ENCODE measurements around the gene ATOSA.

DNA sequence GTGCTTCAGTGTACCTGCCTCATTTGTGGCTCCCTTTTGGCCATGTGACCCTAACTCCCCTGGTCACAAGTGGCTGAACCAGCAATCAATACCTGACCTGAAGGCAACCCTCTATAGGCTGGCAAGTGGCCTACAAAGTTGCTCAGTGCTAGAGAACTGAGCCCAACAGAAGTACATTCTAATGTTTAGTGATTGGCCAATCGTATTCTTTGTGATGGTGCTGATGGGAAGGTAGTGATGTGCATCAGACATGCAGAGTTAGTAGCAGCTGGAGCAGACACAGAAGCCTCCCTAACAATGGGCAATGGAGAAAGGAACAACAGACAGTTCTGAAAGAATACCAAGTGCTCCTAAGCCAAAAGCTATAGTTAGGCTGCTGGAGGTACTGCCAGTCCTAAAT is 10.4 kb upstream of the ATOSA start:
- no peak for TF ChIP-seq ARNT (IDR thresholded peaks at IDR 0.05)
- no peak for TF ChIP-seq FOXK2 (IDR thresholded peaks at IDR 0.05)
- no peak for TF ChIP-seq FOXM1 (IDR thresholded peaks at IDR 0.05; ENCODE audit: borderline replicate concordance)
- no peak for TF ChIP-seq FOXA1 (IDR thresholded peaks at IDR 0.05)
- no peak for TF ChIP-seq ZNF384 (IDR thresholded peaks at IDR 0.05)
- no peak for TF ChIP-seq BHLHE40 (IDR thresholded peaks at IDR 0.05; ENCODE audit: borderline replicate concordance)

Measured in HEK293T (cell line).